Common myeloid progenitor, CD34-positive (primary cell): ENCODE data around the gene PRR36.

Experiments
- CTCF ChIA-PET: fragments of 350-600 bp; sonication (Branson Sonifier 250); formaldehyde crosslinking; loops from one replicate; lab custom pipeline; 2021; ENCODE audit warnings: antibody characterized with exemption; lab: Charles Lee
- POLR2A ChIA-PET: fragments of 350-600 bp; sonication (Branson Sonifier 250); formaldehyde crosslinking; loops from one replicate; lab custom pipeline; 2021; ENCODE audit warnings: antibody characterized with exemption; lab: Charles Lee
- DNase-seq, 3 donors: peaks; one replicate each; pipeline versions ENCODE4 v3.0.0 to v3.0.0-alpha.2; 2013
- H3K27ac ChIP-seq, 2 experiments: 1 replicate in 1 of 2; 2 replicates in 1 of 2; pipeline ENCODE4 v1.7.0; 2013; ENCODE audit warnings: inconsistent platforms in 2 of 2, low read length in 2 of 2, mild to moderate bottlenecking in 2 of 2, low read depth in 1 of 2, moderate library complexity in 1 of 2; ENCODE audit not compliant: severe bottlenecking in 2 of 2, insufficient read depth in 1 of 2, poor library complexity in 1 of 2
- H3K27me3 ChIP-seq, 5 experiments: replicated peaks in 2 of 5; 1 replicate in 3 of 5; 2 replicates in 2 of 5; pipeline versions ENCODE4 v1.6.1 to v1.7.0; 2013; ENCODE audit warnings: low read length in 4 of 5, mild to moderate bottlenecking in 2 of 5, moderate library complexity in 2 of 5, inconsistent platforms in 1 of 5; ENCODE audit not compliant: insufficient read depth in 5 of 5, control insufficient read depth in 4 of 5
- H3K36me3 ChIP-seq, 4 experiments: 1 replicate in 2 of 4; 2 replicates in 2 of 4; pipeline versions ENCODE4 v1.6.1 to v1.7.0; 2013; ENCODE audit warnings: low read length in 3 of 4, control low read depth in 1 of 4, mild to moderate bottlenecking in 1 of 4; ENCODE audit not compliant: control insufficient read depth in 4 of 4, insufficient read depth in 4 of 4
- H3K4me1 ChIP-seq, 4 experiments: 1 replicate in 3 of 4; 2 replicates in 1 of 4; pipeline versions ENCODE4 v1.6.1 to v1.7.1; 2013; ENCODE audit warnings: low read length in 3 of 4, mild to moderate bottlenecking in 3 of 4, control low read depth in 1 of 4, inconsistent platforms in 1 of 4, moderate library complexity in 1 of 4; ENCODE audit not compliant: control insufficient read depth in 4 of 4, insufficient read depth in 4 of 4; ENCODE audit errors: control extremely low read depth in 1 of 4
- H3K4me3 ChIP-seq, 7 experiments: 1 replicate in 4 of 7; 2 replicates in 3 of 7; pipeline versions ENCODE4 v1.5.1 to v1.7.0; 2013; ENCODE audit warnings: mild to moderate bottlenecking in 7 of 7, low read length in 6 of 7, moderate library complexity in 6 of 7, inconsistent platforms in 2 of 7, low read depth in 2 of 7, control low read depth in 1 of 7; ENCODE audit not compliant: insufficient read depth in 4 of 7, control insufficient read depth in 1 of 7; ENCODE audit errors: extremely low read depth in 1 of 7
- H3K9me3 ChIP-seq, 5 experiments: 1 replicate in 4 of 5; 2 replicates in 1 of 5; pipeline versions ENCODE4 v1.6.1 to v1.7.1; 2013; ENCODE audit warnings: low read length in 4 of 5, mild to moderate bottlenecking in 2 of 5, inconsistent platforms in 1 of 5, low read depth in 1 of 5, moderate library complexity in 1 of 5; ENCODE audit not compliant: control insufficient read depth in 4 of 5, insufficient read depth in 2 of 5; ENCODE audit errors: control extremely low read depth in 1 of 5
- WGBS: methylation state at CpG from one replicate; pipeline ENCODE4 v1.1.5; 2013; ENCODE audit not compliant: insufficient coverage; 5-methylcytosine and 5-hydroxymethylcytosine counted together

Gene PRR36

DNA sequence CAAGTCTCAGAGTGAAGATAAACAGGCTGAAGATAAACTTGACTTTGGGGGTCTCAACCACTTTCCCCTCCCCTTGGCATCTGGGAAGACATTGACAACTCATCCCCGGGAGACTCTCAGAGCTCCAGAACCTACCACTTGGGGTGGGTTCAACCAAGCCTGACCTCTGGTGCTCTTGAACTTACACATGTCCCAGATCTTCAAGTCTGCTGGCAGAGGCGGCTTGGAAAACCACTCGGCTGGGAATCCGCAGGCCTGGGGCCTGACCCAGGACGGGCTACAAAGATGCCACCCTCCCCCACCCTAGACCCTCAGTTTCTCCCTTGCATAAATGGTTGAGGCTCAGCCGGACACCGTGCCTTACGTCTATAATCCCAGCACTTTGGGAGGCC is 14.6 kb upstream of the PRR36 start:
- ChIA-PET CTCF (interaction anchor here (1.4 kb wide), 1 partner anchor 27 kb away, joined by 4 read pairs; no protein-coding TSS in a partner anchor), POLR2A (no interaction called here)
- H3K27me3 ChIP-seq: peaks cover 0 to 24% (median 8%) of the 10 kb centered on the region in 5 experiments
- H3K4me3 ChIP-seq: peak overlapping the region in 3 of 7 experiments; percentile 20 to 58 (median 46)
- H3K27ac ChIP-seq: no peak overlapping the region
- 86% methylated on average over 6 of the region's 8 CpGs for WGBS
- no peaks in the 10 kb centered on the region for H3K36me3 ChIP-seq
- H3K4me1 ChIP-seq: peaks cover 0 to 12% (median 9%) of the 10 kb centered on the region in 4 experiments
- no peak for DNase-seq
- H3K9me3 ChIP-seq: no peaks in the 10 kb centered on the region

DNA sequence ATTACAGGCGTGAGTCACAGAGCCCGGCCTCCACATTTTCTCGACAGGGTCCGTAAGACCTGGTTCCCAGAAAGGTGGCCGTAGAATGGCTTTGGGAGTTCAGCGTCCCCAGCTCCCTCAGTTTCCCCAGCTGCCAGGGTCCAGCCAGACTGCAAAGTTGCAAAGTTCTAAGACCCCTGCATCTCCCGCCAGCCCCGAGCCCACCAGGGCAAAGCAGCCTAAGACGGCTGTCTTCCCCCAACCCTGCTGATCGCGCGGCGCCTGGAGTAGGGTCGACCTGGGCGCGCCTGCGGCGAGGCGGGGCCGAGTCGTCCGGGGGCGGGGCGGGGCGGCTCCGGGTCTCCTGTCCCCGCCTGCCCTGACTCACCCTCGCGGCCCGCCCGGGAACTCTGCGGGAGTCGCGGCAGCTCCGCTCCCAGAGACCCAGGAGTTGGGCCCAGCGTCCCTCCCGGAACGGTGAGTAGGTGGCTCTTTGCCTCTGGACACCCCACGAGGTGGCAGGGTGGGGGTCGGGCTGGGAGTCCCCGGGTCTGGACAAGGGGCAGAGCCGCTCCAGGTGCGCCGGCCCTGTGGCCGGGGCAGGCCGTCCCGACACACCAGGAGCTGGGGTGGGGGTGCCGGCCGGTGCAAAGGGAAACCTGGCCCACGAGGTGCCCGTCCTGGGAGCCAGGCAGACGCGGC is 14.1 kb upstream of the PRR36 start, which contains the start of gene LRRC8E:
Gene LRRC8E (plus strand): TSS at position 366 of the 681 bp plus-strand sequence. CDS start 7,094 bp downstream, outside the sequence.
- POLR2A ChIA-PET: no interaction called here
- H3K27me3 ChIP-seq: peaks cover 0 to 24% (median 8%) of the 10 kb centered on the region in 5 experiments
- 12% methylated on average over 41 of the region's 53 CpGs for WGBS
- DNase-seq: peak in 2 of 3 donors; percentile 50 to 58
- no peak within 1 kb of the TSS for H3K27ac ChIP-seq
- H3K36me3 ChIP-seq: no peaks in the 10 kb centered on the region
- peak within 1 kb of the TSS in 3 of 7 experiments; percentile 20 to 58 (median 46) for H3K4me3 ChIP-seq
- CTCF ChIA-PET: interaction anchor here (1.4 to 1.6 kb wide), 3 partner anchors 12 to 27 kb away, joined by 3 to 5 read pairs (median 4); partner anchors contain the start of gene MAP2K7
- peaks cover 0 to 12% (median 9%) of the 10 kb centered on the region in 4 experiments for H3K4me1 ChIP-seq
- H3K9me3 ChIP-seq: no peaks in the 10 kb centered on the region

DNA sequence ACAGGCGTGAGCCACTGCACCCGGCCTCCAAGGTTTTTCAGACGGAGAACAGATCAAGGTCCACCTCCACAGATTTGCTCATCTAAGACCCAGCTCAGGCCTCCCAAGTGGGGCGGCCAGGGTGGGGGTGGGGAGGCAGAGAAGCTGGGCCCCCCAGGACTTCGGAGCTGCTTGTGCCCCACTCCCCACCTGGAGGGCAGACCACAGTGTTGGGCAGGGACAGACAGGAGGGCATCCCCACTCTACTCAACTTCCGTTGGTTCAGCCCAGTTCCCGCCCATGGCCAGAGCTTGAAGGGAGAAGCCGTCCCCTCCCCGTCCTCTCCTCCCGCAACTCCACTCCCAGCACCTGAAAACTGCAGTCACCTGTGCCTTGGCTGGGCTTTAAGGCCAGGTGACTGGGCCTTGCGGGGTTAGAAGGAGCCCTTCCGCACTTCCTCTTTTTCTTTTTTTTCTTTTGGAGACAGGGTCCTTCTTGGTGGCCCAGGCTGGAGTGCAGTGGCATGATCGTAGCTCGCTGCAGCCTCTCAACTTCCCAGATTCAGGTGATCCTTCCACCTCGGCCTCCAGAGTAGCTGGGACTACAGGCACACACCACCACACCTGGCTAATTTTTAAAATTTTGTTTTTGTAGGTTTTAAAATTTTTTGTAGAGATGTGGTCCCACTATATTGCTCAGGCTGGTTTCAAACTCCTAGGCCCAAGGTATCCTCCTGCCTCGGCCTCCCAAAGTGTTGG is 13.4 kb upstream of the PRR36 start:
- ChIA-PET CTCF (interaction anchor here (1.4 to 1.6 kb wide), 4 partner anchors 11 to 30 kb away, joined by 3 to 5 read pairs (median 4); partner anchors contain the start of gene MAP2K7), POLR2A (no interaction called here)
- Histone ChIP-seq H3K36me3 (no peaks in the 10 kb centered on the region), H3K4me1 (peaks cover 0 to 12% (median 9%) of the 10 kb centered on the region in 4 experiments), H3K4me3 (no peak overlapping the region), H3K27ac (no peak overlapping the region), H3K27me3 (peaks cover 0 to 24% (median 8%) of the 10 kb centered on the region in 5 experiments), H3K9me3 (no peaks in the 10 kb centered on the region)
- DNase-seq: peak in 1 of 3 donors; percentile 22
- 70% methylated on average over 9 of the region's 16 CpGs for WGBS

DNA sequence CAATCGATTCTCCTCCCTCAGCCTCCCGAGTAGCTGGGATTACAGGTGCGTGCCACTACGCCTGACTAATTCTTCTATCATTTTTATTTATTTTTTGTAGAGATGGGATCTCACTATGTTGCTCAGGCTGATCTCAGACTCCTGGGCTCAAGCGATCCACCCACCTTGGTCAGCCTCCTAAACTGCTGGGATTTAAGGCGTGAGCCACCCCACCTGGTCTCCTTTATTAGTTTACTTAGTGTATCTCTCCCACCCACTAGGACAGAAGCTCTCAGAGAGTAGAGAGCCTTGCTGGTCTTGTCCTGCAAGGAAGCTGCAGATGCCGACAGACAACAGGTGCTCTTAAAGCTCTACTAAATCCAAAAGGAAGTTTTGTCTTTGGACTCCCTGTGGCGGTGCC is 11.6 kb upstream of the PRR36 start:
- Histone ChIP-seq H3K27ac (no peak overlapping the region), H3K4me3 (no peak overlapping the region), H3K4me1 (peaks cover 0 to 12% (median 9%) of the 10 kb centered on the region in 4 experiments), H3K9me3 (peaks cover 0 to 1% (median 0%) of the 10 kb centered on the region in 5 experiments), H3K36me3 (no peaks in the 10 kb centered on the region), H3K27me3 (peaks cover 0 to 21% (median 8%) of the 10 kb centered on the region in 5 experiments)
- CTCF ChIA-PET: no interaction called here
- no peak for DNase-seq
- WGBS: 96% methylated on average over 5 of the region's 8 CpGs
- POLR2A ChIA-PET: no interaction called here

DNA sequence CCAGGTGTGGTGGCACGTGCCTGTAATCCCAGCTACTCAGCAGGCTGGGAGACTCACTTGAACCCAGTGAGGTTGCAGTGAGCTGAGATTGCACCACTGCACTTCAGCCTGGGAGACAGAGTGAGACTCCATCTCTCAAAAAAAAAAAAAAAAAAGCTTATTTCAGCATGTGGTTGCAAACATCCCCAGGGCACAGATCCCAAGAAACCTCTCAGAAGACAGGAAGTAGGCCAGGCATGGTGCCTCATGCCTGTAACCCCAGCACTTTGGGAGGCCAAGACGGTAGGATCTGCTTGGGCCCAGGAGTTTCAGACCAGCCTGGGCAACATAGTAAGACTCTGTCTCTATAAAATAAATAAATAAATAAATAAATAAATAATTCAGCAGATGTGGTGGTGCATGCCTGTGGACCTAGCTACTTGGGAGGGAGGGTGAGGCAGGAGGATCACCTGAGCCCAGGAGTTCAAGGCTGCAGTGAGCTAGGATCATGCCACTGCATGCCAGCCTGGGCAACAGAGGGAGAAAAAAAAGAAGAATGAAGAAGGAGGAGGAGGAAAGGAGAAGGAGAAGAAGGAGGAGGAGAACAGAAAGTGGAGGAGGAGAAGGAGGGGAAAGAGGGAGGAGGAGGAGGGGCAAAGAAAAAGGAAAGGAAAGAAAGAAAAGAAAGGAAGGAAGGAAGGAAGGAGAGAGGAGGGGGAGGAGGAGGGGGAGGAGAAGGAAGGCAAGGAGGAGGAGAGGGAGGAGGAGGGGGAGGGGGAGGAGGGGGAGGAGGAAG is 9.8 kb upstream of the PRR36 start:
- H3K27ac ChIP-seq: no peak overlapping the region
- 100% methylated on average over 1 of the region's 2 CpGs for WGBS
- DNase-seq: no peak
- H3K36me3 ChIP-seq: no peaks in the 10 kb centered on the region
- H3K4me1 ChIP-seq: peaks cover 0 to 12% (median 9%) of the 10 kb centered on the region in 4 experiments
- peaks cover 0 to 1% (median 0%) of the 10 kb centered on the region in 5 experiments for H3K9me3 ChIP-seq
- no peak overlapping the region for H3K4me3 ChIP-seq
- ChIA-PET POLR2A (no interaction called here), CTCF (interaction anchor here (0.7 to 1.8 kb wide), 3 partner anchors 8 to 16 kb away, joined by 3 to 5 read pairs (median 3); no protein-coding TSS in a partner anchor)
- H3K27me3 ChIP-seq: peaks cover 0 to 13% (median 5%) of the 10 kb centered on the region in 5 experiments

DNA sequence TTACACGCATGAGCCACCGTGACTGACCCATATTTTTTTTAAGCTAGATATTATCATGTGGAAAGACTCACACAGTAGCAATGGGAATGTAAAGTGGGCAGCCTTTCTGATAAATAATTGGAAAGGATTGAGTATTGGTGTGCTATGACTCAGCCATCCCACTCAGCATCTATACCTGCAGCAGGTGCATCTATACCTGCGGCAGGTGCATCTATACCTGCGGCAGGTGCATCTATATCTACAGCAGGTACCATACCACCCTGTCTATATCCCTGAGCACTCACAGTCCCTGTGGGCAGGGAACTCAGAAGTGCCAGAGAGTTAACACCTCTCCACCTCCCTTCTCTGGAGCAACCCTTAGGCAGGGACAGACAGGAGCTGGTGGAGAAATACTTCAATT is 8.9 kb upstream of the PRR36 start:
- ChIA-PET CTCF (interaction anchor here (1.3 to 1.8 kb wide), 2 partner anchors 15 to 17 kb away, joined by 3 to 5 read pairs; no protein-coding TSS in a partner anchor), POLR2A (interaction anchor here (0.6 kb wide), 1 partner anchor 158 kb away, joined by 3 read pairs; no protein-coding TSS in a partner anchor)
- DNase-seq: no peak
- peaks cover 0 to 6% (median 0%) of the 10 kb centered on the region in 5 experiments for H3K27me3 ChIP-seq
- WGBS: 77% methylated on average over 2 of the region's 4 CpGs
- H3K27ac ChIP-seq: no peak overlapping the region
- H3K9me3 ChIP-seq: peaks cover 0 to 1% (median 0%) of the 10 kb centered on the region in 5 experiments
- peaks cover 0 to 5% (median 2%) of the 10 kb centered on the region in 4 experiments for H3K4me1 ChIP-seq
- H3K36me3 ChIP-seq: no peaks in the 10 kb centered on the region
- H3K4me3 ChIP-seq: no peak overlapping the region
